Neural progenitor cell (in vitro differentiated cells): ENCODE results near the gene IFITM2. TPM values are rescaled to one million over a fixed set of nuclear protein-coding genes. Genes with fewer than 3 reads are reported as not detected.

Source experiments
- DNase-seq: peaks from one replicate; pipeline ENCODE4 v3.0.0-alpha.2; 2016; ENCODE audit warnings: low spot score
- H2AFZ ChIP-seq: fragments of 200-600 bp; sonication (generic); replicated peaks from 2 replicates; pipeline ENCODE4 v1.6.1; 2016; ENCODE audit warnings: antibody characterized with exemption
- H3F3A ChIP-seq: fragments of 200-600 bp; sonication (generic); 2 replicates; pipeline ENCODE4 v1.6.1; 2016; ENCODE audit warnings: antibody characterized with exemption, low read depth
- H3K27ac ChIP-seq: fragments of 200-600 bp; sonication (generic); 2 replicates; pipeline ENCODE4 v1.5.1; 2016; ENCODE audit warnings: mild to moderate bottlenecking
- H3K27me3 ChIP-seq: fragments of 200-600 bp; sonication (generic); 2 replicates; pipeline ENCODE4 v1.6.1; 2016; ENCODE audit warnings: mild to moderate bottlenecking, moderate library complexity
- H3K36me3 ChIP-seq: fragments of 200-600 bp; sonication (generic); 2 replicates; pipeline ENCODE4 v1.5.1; 2016
- H3K4me1 ChIP-seq: fragments of 200-600 bp; sonication (generic); 2 replicates; pipeline ENCODE4 v1.6.1; 2016; ENCODE audit warnings: mixed run types
- H3K4me2 ChIP-seq: fragments of 200-600 bp; sonication (generic); 2 replicates; pipeline ENCODE4 v1.6.1; 2016
- H3K4me3 ChIP-seq: fragments of 200-600 bp; sonication (generic); 2 replicates; pipeline ENCODE4 v1.5.1; 2016
- H3K79me2 ChIP-seq: fragments of 200-600 bp; sonication (generic); 2 replicates; pipeline ENCODE4 v1.6.1; 2016; ENCODE audit warnings: low read depth
- H3K9ac ChIP-seq: fragments of 200-600 bp; sonication (generic); 2 replicates; pipeline ENCODE4 v1.6.1; 2016
- H3K9me3 ChIP-seq: fragments of 200-600 bp; sonication (generic); 2 replicates; pipeline ENCODE4 v1.5.1; 2016; ENCODE audit warnings: low read depth
- H4K20me1 ChIP-seq: fragments of 200-600 bp; sonication (generic); 2 replicates; pipeline ENCODE4 v1.6.1; 2016; ENCODE audit warnings: low read depth
- H3K27ac Mint-ChIP-seq: 3 replicates; pipeline ENCODE4 v1.8.0; 2021; ENCODE audit warnings: mixed read lengths
- H3K27me3 Mint-ChIP-seq: 2 replicates; pipeline ENCODE4 v1.8.0; 2022; ENCODE audit warnings: low read depth, mild to moderate bottlenecking, inconsistent platforms, moderate library complexity, mixed read lengths; ENCODE audit not compliant: insufficient read depth
- H3K36me3 Mint-ChIP-seq: 3 replicates; pipeline ENCODE4 v1.8.0; 2021; ENCODE audit warnings: mixed read lengths
- H3K4me1 Mint-ChIP-seq: 3 replicates; pipeline ENCODE4 v1.8.0; 2021; ENCODE audit warnings: mixed read lengths
- H3K4me3 Mint-ChIP-seq: 3 replicates; pipeline ENCODE4 v1.8.0; 2021; ENCODE audit warnings: mild to moderate bottlenecking, moderate library complexity, mixed read lengths
- H3K9me3 Mint-ChIP-seq: 3 replicates; pipeline ENCODE4 v1.8.0; 2020; ENCODE audit warnings: mixed read lengths
- CTCF ChIP-seq: fragments of 200-600 bp; sonication (generic); IDR thresholded peaks from 2 replicates; pipeline ENCODE4 v1.5.1; 2017; ENCODE audit warnings: antibody characterized with exemption, mild to moderate bottlenecking
- EZH2 ChIP-seq: fragments of 200-600 bp; sonication (generic); IDR thresholded peaks from 2 replicates; pipeline ENCODE4 v1.6.1; 2017; ENCODE audit warnings: antibody characterized with exemption, mild to moderate bottlenecking, moderate library complexity
- EZH2phosphoT487 ChIP-seq: fragments of 200-600 bp; sonication (generic); IDR thresholded peaks from 2 replicates; pipeline ENCODE4 v1.6.1; 2017; ENCODE audit warnings: antibody characterized with exemption
- total RNA-seq: library from RNA; depleted of rRNA; stranded (reverse); fragments of >200 nt; gene quantifications from 2 replicates; pipeline ENCODE4 v1.2.3, GENCODE V29; 2015; ENCODE audit warnings: low replicate concordance

IFITM2 gene
- total RNA-seq, 1 donor from 2014 or later: 10.5 TPM

- Mint-ChIP-seq H3K4me1 (peaks cover 17% of the 10 kb centered on the region), H3K4me3 (no peak overlapping the region), H3K36me3 (no peaks in the 10 kb centered on the region), H3K9me3 (peaks cover 9% of the 10 kb centered on the region), H3K27ac (peak overlapping the region; percentile 92), H3K27me3 (peaks cover 6% of the 10 kb centered on the region)
- Histone ChIP-seq H3K79me2 (no peaks in the 10 kb centered on the region), H3K36me3 (no peaks in the 10 kb centered on the region), H3K27ac (no peak overlapping the region), H4K20me1 (no peaks in the 10 kb centered on the region), H3K9ac (no peak overlapping the region), H3K4me3 (no peak overlapping the region), H3K4me1 (peaks cover 13% of the 10 kb centered on the region), H3K27me3 (no peaks in the 10 kb centered on the region), H3K4me2 (no peak overlapping the region), H3F3A (peaks cover 6% of the 10 kb centered on the region), H3K9me3 (no peaks in the 10 kb centered on the region), H2AFZ (no peak overlapping the region)
- peak; percentile 24 for DNase-seq
- TF ChIP-seq EZH2: no peak
- TF ChIP-seq EZH2phosphoT487: no peak
- TF ChIP-seq CTCF: no peak
Observed at GRCh38 chr11:297586-298405, 9.8 kb upstream of the IFITM2 start.

- Histone ChIP-seq H3K9me3 (no peaks in the 10 kb centered on the region), H3K36me3 (no peaks in the 10 kb centered on the region), H2AFZ (no peak overlapping the region), H3K9ac (no peak overlapping the region), H4K20me1 (no peaks in the 10 kb centered on the region), H3K27me3 (no peaks in the 10 kb centered on the region), H3K27ac (no peak overlapping the region), H3K4me2 (no peak overlapping the region), H3F3A (peaks cover 8% of the 10 kb centered on the region), H3K4me1 (peaks cover 13% of the 10 kb centered on the region), H3K4me3 (no peak overlapping the region), H3K79me2 (no peaks in the 10 kb centered on the region)
- Mint-ChIP-seq H3K27ac (peak overlapping the region; percentile 37), H3K9me3 (peaks cover 13% of the 10 kb centered on the region), H3K4me3 (no peak overlapping the region), H3K36me3 (no peaks in the 10 kb centered on the region), H3K27me3 (peaks cover 8% of the 10 kb centered on the region), H3K4me1 (peaks cover 17% of the 10 kb centered on the region)
- TF ChIP-seq EZH2: no peak
- no peak for TF ChIP-seq EZH2phosphoT487
- no peak for TF ChIP-seq CTCF
- DNase-seq: no peak
Observed at GRCh38 chr11:298406-299065, 9.1 kb upstream of the IFITM2 start.

- no peaks in the 10 kb centered on the region for H3K9me3 ChIP-seq
- Mint-ChIP-seq H3K27ac (peak within 1 kb of the TSS; percentile 37), H3K36me3 (no peaks in the 10 kb centered on the region), H3K27me3 (peaks cover 8% of the 10 kb centered on the region), H3K4me3 (no peak within 1 kb of the TSS), H3K9me3 (peaks cover 16% of the 10 kb centered on the region), H3K4me1 (peaks cover 17% of the 10 kb centered on the region)
- peaks cover 13% of the 10 kb centered on the region for H3K4me1 ChIP-seq
- H3K27me3 ChIP-seq: no peaks in the 10 kb centered on the region
- no peak for TF ChIP-seq CTCF
- no peak for TF ChIP-seq EZH2
- no peak for TF ChIP-seq EZH2phosphoT487
- H3K79me2 ChIP-seq: no peaks in the 10 kb centered on the region
- H2AFZ ChIP-seq: no peak within 1 kb of the TSS
- H3F3A ChIP-seq: peaks cover 10% of the 10 kb centered on the region
- no peak for DNase-seq
- no peaks in the 10 kb centered on the region for H3K36me3 ChIP-seq
- no peak within 1 kb of the TSS for H3K4me3 ChIP-seq
- H3K27ac ChIP-seq: no peak within 1 kb of the TSS
- H4K20me1 ChIP-seq: no peaks in the 10 kb centered on the region
- no peak within 1 kb of the TSS for H3K9ac ChIP-seq
- H3K4me2 ChIP-seq: no peak within 1 kb of the TSS
Observed at GRCh38 chr11:299081-299891, 8.3 kb upstream of the IFITM2 start, which contains the start of gene IFITM5. IFITM5 (minus strand) TSS chr11:299526; CDS start chr11:299490, 36 bp downstream.
